ENCODE measurements around the gene HDGFL3. TPM values are rescaled to one million over a fixed set of nuclear protein-coding genes. Genes with fewer than 3 reads are reported as not detected.

The HDGFL3 gene
- total RNA-seq, 1 experiment from 2014 or later: 34.1 TPM

GRCh38 chr15:83163032-83163431, 44.6 kb downstream of the HDGFL3 start:
- Histone ChIP-seq H3K27ac (ENCODE audit: low read length) (no peak overlapping the region), H3K4me1 (ENCODE audit: control insufficient read depth, insufficient read depth, low read length) (no peaks in the 10 kb centered on the region), H3K36me3 (ENCODE audit: control insufficient read depth, insufficient read depth, low read length) (no peaks in the 10 kb centered on the region), H3K27me3 (ENCODE audit: control insufficient read depth, insufficient read depth, low read length) (no peaks in the 10 kb centered on the region), H3K9me3 (ENCODE audit: control insufficient read depth, insufficient read depth, low read depth, low read length) (no peaks in the 10 kb centered on the region), H3K4me3 (ENCODE audit: low read depth in 2 of 2, low read length in 2 of 2) (no peak overlapping the region)
- ChIA-PET POLR2A (no interaction called here), CTCF (no interaction called here)
- DNase-seq (ENCODE audit: low read depth, low spot score) (no peak), ATAC-seq (no peak)
- in situ Hi-C loops (cut with HindIII; ENCODE audit: low pct_unique_long_range_greater_than_20kb, low sequenced_read_pairs): no loop called here
- no TSS peak for BruUV-seq (replicated peaks)
- intact Hi-C loops (cut with micrococcal nuclease; ENCODE audit: unreplicated experiment): no loop called here
- TF ChIP-seq POLR2AphosphoS5 (IDR thresholded peaks at IDR 0.05; ENCODE audit: low read depth, low read length) (no peak), SIN3A (IDR thresholded peaks at IDR 0.05; ENCODE audit: borderline replicate concordance, insufficient read depth, low read depth, low read length) (no peak), TCF7L2 (IDR thresholded peaks at IDR 0.05; ENCODE audit: low read depth, low read length) (no peak), REST (IDR thresholded peaks at IDR 0.05; ENCODE audit: insufficient read depth in 1 of 2, low read depth in 2 of 2, low read length in 1 of 2) (no peak), CTCF (IDR thresholded peaks at IDR 0.05) (no peak)

GRCh38 chr15:83160741-83161140, 46.9 kb downstream of the HDGFL3 start:
- no peak for ATAC-seq
- TF ChIP-seq SIN3A (IDR thresholded peaks at IDR 0.05; ENCODE audit: borderline replicate concordance, insufficient read depth, low read depth, low read length) (no peak), TCF7L2 (IDR thresholded peaks at IDR 0.05; ENCODE audit: low read depth, low read length) (no peak), POLR2AphosphoS5 (IDR thresholded peaks at IDR 0.05; ENCODE audit: low read depth, low read length) (no peak), REST (IDR thresholded peaks at IDR 0.05; ENCODE audit: insufficient read depth in 1 of 2, low read depth in 2 of 2, low read length in 1 of 2) (no peak), CTCF (IDR thresholded peaks at IDR 0.05) (no peak)
- no peak overlapping the region for H3K4me3 ChIP-seq (ENCODE audit: low read depth in 2 of 2, low read length in 2 of 2)
- no peaks in the 10 kb centered on the region for H3K4me1 ChIP-seq (ENCODE audit: control insufficient read depth, insufficient read depth, low read length)
- ChIA-PET CTCF (no interaction called here), POLR2A (no interaction called here)
- H3K36me3 ChIP-seq (ENCODE audit: control insufficient read depth, insufficient read depth, low read length): no peaks in the 10 kb centered on the region
- H3K27me3 ChIP-seq (ENCODE audit: control insufficient read depth, insufficient read depth, low read length): no peaks in the 10 kb centered on the region
- DNase-seq (ENCODE audit: low read depth, low spot score): no peak
- intact Hi-C loops (cut with micrococcal nuclease; ENCODE audit: unreplicated experiment): no loop called here
- no peaks in the 10 kb centered on the region for H3K9me3 ChIP-seq (ENCODE audit: control insufficient read depth, insufficient read depth, low read depth, low read length)
- in situ Hi-C loops (cut with HindIII; ENCODE audit: low pct_unique_long_range_greater_than_20kb, low sequenced_read_pairs): no loop called here
- H3K27ac ChIP-seq (ENCODE audit: low read length): no peak overlapping the region
- no TSS peak for BruUV-seq (replicated peaks)

All from Panc1 (cell line).